ENCODE data around the gene HDGF.

The HDGF gene

DNA sequence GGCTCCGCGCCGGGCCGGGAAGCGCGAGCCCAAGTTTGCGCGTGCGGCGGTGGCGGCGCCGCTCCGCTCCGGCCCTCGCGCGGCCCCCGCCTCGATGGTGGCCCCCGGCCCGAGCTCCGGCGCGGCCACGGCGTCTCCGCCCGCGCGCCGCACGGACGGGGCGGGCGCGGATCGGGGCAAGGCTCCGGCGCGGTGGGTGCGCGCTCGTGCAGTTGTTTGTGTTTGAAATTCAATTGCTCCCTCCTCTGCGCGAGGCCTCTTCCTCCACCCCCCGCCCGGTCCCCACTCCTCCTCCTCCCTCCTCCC lies at the start of gene HDGF:
Gene HDGF, minus strand, starts transcription at position 225 of the 306 bp plus-strand sequence. CDS start 246 bp downstream, outside the sequence.
- TF ChIP-seq, protein P1, sequence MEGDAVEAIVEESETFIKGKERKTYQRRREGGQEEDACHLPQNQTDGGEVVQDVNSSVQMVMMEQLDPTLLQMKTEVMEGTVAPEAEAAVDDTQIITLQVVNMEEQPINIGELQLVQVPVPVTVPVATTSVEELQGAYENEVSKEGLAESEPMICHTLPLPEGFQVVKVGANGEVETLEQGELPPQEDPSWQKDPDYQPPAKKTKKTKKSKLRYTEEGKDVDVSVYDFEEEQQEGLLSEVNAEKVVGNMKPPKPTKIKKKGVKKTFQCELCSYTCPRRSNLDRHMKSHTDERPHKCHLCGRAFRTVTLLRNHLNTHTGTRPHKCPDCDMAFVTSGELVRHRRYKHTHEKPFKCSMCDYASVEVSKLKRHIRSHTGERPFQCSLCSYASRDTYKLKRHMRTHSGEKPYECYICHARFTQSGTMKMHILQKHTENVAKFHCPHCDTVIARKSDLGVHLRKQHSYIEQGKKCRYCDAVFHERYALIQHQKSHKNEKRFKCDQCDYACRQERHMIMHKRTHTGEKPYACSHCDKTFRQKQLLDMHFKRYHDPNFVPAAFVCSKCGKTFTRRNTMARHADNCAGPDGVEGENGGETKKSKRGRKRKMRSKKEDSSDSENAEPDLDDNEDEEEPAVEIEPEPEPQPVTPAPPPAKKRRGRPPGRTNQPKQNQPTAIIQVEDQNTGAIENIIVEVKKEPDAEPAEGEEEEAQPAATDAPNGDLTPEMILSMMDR (IDR thresholded peaks at IDR 0.05; ENCODE audit: low read depth, low read length), result no peak

DNA sequence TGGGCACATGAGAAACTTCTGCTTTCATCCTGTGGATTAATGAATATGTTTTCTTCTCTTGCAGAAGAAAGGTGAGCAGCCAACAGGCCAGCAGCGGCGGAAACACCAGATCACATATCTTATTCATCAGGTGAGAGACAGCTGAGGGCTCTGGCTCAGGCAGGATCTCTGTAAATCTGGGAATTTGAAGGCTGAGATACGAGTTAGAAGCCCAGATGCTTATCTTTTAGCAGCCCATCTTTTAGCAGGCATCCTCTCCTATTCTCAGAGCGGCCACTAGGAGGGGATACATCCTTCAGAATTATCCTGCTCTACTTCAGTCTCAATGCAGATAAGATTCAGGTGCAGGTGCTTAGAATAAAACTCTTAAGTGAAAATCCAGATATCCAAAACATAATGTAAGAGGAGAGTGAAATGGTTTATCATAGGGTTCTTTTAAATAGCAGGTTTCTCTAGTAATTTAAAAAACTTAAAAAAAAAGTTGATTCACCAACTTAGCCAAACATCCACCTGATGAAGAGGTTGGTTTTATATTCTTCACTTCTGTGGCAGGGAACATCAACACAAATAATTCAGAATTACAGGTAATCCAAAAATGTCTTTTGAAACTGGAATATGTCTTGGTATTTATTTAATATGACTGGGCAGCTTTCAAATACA lies 45.9 kb upstream of the HDGF start:
- no peak overlapping the region for H3K4me3 ChIP-seq (ENCODE audit: low read depth, low read length)
- TF ChIP-seq, protein P1 (IDR thresholded peaks at IDR 0.05; ENCODE audit: low read depth, low read length), result peak; percentile 70

More for the DNA sequence above, at the start of gene HDGF:
- H3K4me3 ChIP-seq (ENCODE audit: low read depth, low read length), result peak within 1 kb of the TSS; percentile 88

DNA sequence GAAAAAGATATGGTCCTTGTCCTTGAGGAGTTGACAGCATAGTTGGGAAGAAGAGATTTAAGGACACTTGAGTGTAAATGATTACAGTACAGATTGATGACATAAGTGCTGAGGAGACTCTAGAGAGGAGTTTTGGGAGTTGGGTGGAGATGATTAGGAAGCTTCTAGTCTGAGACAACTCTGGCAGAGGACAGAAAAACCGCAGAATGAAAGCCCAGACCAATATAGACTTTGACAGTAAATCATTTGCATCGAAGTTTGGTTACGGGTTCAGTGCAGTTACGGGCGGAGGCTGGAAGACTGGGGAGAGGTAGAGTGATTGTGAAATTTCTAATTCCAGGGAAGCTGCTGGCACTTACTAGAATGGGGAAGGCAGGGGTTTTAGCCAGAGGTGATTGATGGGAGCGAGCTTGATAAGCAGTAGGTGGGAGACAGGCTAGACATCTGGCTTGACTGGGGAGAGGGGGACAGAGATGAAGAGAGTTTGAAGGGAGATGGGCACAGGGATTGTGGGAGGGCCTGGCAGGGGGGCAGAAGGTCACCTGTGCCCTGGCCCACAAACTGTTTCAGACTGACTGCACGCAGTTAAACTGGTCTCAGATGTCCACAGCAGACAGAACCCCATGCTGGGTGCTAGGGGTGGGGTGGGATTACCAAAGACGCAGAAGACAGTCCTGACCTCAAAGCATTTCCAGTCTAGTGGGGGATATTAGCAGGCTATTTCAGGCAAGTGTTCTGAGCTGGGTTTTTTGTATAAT lies 45.0 kb upstream of the HDGF start:
- TF ChIP-seq, protein P1 (IDR thresholded peaks at IDR 0.05; ENCODE audit: low read depth, low read length), result no peak
- no peak overlapping the region for H3K4me3 ChIP-seq (ENCODE audit: low read depth, low read length)

DNA sequence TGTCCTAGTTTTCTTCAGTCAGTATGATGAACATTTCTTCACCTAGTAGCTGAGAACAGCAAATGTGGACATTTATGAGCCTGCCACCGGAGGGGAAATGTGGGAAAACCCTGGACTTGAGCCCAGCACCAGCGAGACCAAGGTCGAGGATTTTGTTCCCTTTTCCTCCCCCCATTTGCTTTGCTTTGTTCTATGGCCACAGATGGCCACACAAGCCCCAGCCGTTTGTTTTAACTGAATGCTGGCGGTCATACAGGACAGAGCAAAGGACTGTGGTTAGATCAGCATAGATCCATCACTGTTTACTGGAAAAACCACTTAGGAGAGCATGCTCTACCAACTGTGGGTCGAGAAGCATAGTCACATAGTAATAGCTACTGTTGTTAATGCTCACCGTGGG lies 44.3 kb upstream of the HDGF start:
- TF ChIP-seq, protein P1 (IDR thresholded peaks at IDR 0.05; ENCODE audit: low read depth, low read length), result no peak
- no peak overlapping the region for H3K4me3 ChIP-seq (ENCODE audit: low read depth, low read length)

DNA sequence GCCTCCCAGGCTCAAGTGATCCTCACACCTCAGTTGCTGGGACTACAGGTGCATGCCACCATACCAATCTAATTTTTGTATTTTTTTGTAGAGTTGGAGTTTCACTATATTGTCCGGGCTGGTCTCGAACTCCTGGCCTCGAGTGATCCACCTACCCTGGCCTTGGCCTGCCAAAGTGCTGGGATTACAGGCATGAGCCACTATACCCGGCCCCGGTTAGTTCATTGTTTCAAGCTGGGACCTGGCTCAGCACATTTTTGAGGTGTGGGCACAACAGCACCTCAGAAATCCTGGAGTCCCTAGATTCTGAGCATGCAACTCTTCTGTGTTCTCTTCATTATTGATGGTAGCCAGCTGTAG lies 43.9 kb upstream of the HDGF start:
- no peak overlapping the region for H3K4me3 ChIP-seq (ENCODE audit: low read depth, low read length)
- TF ChIP-seq, protein P1 (IDR thresholded peaks at IDR 0.05; ENCODE audit: low read depth, low read length), result no peak

DNA sequence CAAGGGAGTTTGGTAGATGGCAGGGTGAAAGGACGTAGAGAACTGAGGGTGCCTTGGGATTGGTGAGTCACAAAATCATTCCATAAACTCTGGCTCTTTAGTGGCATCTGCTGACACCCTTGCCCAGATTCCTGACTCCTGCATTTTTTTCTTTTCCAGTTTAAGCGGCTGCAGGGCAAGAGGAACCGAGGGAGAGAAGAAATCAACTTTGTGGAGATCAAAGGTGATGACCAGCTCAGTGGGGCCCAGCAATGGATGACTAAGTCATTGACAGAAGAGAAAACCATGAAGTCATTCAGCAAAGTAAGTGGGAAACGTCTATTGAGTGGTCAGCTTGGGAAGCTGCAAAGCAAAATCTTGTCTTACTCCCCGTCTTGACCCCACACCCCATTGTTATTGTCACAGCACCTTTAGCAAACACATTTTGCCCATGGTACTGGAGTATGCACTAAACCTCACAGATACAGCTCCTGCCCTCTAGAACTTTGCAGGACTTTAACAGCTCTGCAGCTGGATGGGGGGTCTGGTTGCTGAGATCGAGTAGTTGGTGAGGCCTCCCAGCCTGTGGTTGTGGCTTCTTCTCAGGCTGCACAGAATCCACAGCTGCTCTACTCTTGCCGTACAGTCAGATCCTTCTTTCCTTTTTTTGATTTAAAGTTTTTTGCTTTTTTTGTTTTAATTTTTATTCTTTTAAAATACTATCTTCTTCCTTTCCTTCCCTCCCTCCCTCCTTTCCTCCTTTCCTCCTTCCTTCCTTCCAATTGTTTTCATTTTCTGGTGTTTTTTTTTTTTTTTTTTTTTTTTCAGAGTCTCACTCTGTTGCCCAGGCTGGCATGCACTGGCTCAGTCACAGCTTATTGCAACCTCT lies 43.3 kb upstream of the HDGF start:
- TF ChIP-seq, protein P1 (IDR thresholded peaks at IDR 0.05; ENCODE audit: low read depth, low read length), result no peak
- H3K4me3 ChIP-seq (ENCODE audit: low read depth, low read length), result no peak overlapping the region

Data from WI38 (cell line).